Mucosa of stomach (tissue), 1 donor: ENCODE measurements around the gene HMG20A.

Experiments
- H3K27me3 ChIP-seq: one replicate; pipeline ENCODE4 v1.7.0; 2013; ENCODE audit warnings: mild to moderate bottlenecking, low read length; ENCODE audit not compliant: control insufficient read depth, insufficient read depth
- H3K36me3 ChIP-seq: one replicate; pipeline ENCODE4 v1.7.0; 2013; ENCODE audit warnings: low read length; ENCODE audit not compliant: control insufficient read depth, insufficient read depth
- H3K4me1 ChIP-seq: one replicate; pipeline ENCODE4 v1.7.0; 2013; ENCODE audit warnings: mild to moderate bottlenecking, low read length; ENCODE audit not compliant: control insufficient read depth, insufficient read depth
- H3K4me3 ChIP-seq: one replicate; pipeline ENCODE4 v1.7.0; 2013; ENCODE audit warnings: low read length
- H3K9ac ChIP-seq: one replicate; pipeline ENCODE4 v1.7.0; 2013; ENCODE audit warnings: mild to moderate bottlenecking, low read length, moderate library complexity
- H3K9me3 ChIP-seq: one replicate; pipeline ENCODE4 v1.7.0; 2013; ENCODE audit warnings: mild to moderate bottlenecking, low read length, moderate library complexity; ENCODE audit not compliant: control insufficient read depth
- donor health status: Pancreatic carcinoma.

HMG20A gene

DNA sequence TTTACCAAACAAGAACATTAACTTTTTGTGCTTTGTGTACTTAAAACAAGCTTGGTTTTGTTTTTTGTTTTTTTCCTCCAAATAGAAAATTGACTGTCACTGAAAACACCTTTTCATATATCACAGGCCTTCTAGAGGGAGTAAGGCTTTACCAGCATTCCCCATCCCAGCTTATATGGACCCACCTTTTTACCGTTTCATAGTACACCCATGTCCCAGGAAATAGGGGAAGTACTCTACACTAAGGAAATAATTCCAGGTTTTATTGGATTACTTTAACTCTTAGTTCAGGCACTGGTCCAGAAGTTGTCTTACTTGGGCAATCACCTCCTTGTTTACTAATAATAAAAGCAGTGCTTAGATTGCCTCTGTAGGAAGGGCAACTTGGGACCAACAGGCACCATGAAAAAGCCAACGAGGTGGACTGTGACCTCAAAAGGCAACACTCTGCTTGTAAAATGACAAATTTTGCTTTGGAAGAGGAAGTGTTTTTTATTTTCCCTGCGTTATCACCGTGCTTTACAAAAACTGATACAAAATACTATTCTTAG lies 26.2 kb downstream of the HMG20A start:
- peaks cover 4% of the 10 kb centered on the region for H3K4me1 ChIP-seq
- no peak overlapping the region for H3K4me3 ChIP-seq
- H3K27me3 ChIP-seq = no peaks in the 10 kb centered on the region
- no peaks in the 10 kb centered on the region for H3K36me3 ChIP-seq
- no peak overlapping the region for H3K9ac ChIP-seq
- H3K9me3 ChIP-seq = no peaks in the 10 kb centered on the region

- peaks cover 29% of the 10 kb centered on the region for H3K4me1 ChIP-seq
- no peak overlapping the region for H3K4me3 ChIP-seq
- no peaks in the 10 kb centered on the region for H3K36me3 ChIP-seq
Observed at GRCh38 chr15:77454265-77454664, 33.6 kb downstream of the HMG20A start.

DNA sequence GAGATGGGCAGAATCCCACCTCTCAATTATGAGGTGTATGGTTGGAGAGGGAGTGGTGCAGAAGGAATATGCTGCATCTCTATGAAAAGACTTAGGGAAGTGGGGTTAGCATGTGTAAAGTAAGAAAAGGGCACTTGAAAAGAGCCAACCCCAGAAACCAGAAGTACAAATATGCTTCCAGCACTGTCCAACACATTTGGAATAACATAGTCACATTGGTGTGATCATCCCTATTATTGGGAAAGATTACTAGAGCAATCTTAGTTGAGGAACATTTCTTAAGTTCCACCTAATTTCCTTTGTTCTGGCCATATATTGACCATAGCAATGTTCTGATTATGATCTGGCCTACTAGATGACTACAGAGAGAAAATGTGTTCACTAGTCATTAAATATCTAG lies 34.3 kb downstream of the HMG20A start:
- no peaks in the 10 kb centered on the region for H3K9me3 ChIP-seq
- H3K9ac ChIP-seq = no peak overlapping the region
- peaks cover 29% of the 10 kb centered on the region for H3K4me1 ChIP-seq
- H3K27me3 ChIP-seq = no peaks in the 10 kb centered on the region
- no peaks in the 10 kb centered on the region for H3K36me3 ChIP-seq
- no peak overlapping the region for H3K4me3 ChIP-seq

More at GRCh38 chr15:77454265-77454664, 33.6 kb downstream of the HMG20A start:
- Histone ChIP-seq H3K27me3 (no peaks in the 10 kb centered on the region), H3K9me3 (no peaks in the 10 kb centered on the region), H3K9ac (no peak overlapping the region)

- Histone ChIP-seq H3K9ac (no peak overlapping the region), H3K36me3 (no peaks in the 10 kb centered on the region), H3K27me3 (no peaks in the 10 kb centered on the region), H3K4me1 (peaks cover 29% of the 10 kb centered on the region), H3K4me3 (no peak overlapping the region), H3K9me3 (no peaks in the 10 kb centered on the region)
Observed at GRCh38 chr15:77455696-77456321, 35.1 kb downstream of the HMG20A start.

DNA sequence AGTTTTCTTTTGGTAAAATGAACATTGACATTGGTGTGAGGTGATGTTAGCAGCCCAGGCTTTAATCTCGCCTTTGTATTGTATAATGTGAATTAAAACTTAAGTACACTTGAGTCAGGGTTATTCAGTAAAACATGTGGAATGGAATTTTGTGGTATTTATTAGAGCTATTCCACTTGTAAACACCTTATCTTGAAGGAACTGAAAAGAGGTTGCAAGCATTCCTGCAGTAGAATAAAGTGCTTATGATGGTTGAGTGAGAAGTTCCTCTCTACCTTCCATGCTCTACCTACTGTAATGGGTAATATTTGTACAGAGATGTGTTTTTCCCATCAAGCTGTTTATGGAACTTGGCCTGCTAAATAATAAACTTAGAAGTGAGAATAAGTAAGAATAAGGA lies 36.1 kb downstream of the HMG20A start:
- no peaks in the 10 kb centered on the region for H3K27me3 ChIP-seq
- no peaks in the 10 kb centered on the region for H3K36me3 ChIP-seq
- no peaks in the 10 kb centered on the region for H3K9me3 ChIP-seq
- no peak overlapping the region for H3K9ac ChIP-seq
- peaks cover 29% of the 10 kb centered on the region for H3K4me1 ChIP-seq
- no peak overlapping the region for H3K4me3 ChIP-seq

DNA sequence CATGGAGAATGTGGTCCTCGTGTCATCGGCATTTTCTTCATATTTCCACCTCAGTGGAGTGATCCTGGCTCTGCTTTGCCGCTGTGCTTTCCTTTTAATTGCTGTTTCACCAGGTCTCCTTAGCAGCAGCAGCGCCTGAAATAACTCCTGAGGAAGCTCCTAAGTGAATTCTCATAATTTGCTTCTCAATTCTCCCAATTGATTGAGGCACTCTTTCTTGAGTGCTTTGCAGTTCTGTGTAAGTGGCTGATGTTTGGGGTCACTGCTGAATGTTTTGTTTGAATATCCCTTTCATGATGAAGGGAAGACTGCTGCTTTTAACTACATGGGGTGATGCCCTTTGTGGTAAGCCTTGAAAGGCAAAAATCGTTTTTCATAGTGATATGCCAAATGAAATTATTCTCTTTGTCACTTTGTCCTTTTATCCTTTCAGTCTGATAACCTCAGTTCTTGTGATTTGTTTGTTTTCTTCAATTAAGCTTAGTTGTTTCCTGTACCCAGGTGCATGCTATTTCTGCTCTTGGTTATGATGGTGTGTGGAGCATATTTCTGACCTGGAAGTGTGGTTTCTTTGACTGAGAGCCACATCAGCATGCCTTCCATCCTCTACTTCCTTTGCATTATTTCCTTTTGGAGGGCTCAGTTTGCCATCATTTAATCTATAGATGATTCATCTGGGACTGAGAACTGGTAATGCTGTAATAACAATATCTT lies 36.7 kb downstream of the HMG20A start:
- no peaks in the 10 kb centered on the region for H3K9me3 ChIP-seq
- H3K36me3 ChIP-seq = no peaks in the 10 kb centered on the region
- H3K27me3 ChIP-seq = no peaks in the 10 kb centered on the region
- H3K9ac ChIP-seq = no peak overlapping the region
- no peak overlapping the region for H3K4me3 ChIP-seq
- H3K4me1 ChIP-seq = peaks cover 29% of the 10 kb centered on the region

- H3K4me1 ChIP-seq = peaks cover 29% of the 10 kb centered on the region
- no peak overlapping the region for H3K4me3 ChIP-seq
- H3K36me3 ChIP-seq = no peaks in the 10 kb centered on the region
- no peak overlapping the region for H3K9ac ChIP-seq
- no peaks in the 10 kb centered on the region for H3K9me3 ChIP-seq
- H3K27me3 ChIP-seq = no peaks in the 10 kb centered on the region
Observed at GRCh38 chr15:77457905-77458265, 37.2 kb downstream of the HMG20A start.

DNA sequence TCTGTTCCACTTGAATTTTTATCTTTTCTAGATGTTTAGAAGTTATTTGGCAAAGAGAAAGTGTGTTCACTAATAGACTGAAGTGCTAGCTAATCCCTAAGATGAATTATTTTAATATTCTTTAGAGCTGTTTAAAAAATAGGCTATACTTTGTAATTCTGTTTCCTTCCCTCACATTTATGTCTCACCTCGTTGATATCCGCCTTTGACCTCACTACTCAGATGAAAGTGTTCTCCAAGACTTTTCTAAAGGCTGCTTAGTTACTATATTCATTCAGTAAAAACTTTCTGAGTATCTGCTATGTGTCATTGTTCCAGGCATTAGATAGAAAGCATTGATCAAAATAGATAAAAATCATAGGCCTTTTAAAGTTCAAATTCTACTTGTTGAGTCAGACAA lies 38.3 kb downstream of the HMG20A start:
- no peaks in the 10 kb centered on the region for H3K9me3 ChIP-seq
- H3K4me3 ChIP-seq = no peak overlapping the region
- no peaks in the 10 kb centered on the region for H3K27me3 ChIP-seq
- no peak overlapping the region for H3K9ac ChIP-seq
- no peaks in the 10 kb centered on the region for H3K36me3 ChIP-seq
- peaks cover 33% of the 10 kb centered on the region for H3K4me1 ChIP-seq

- peaks cover 28% of the 10 kb centered on the region for H3K4me1 ChIP-seq
- H3K27me3 ChIP-seq = no peaks in the 10 kb centered on the region
- peaks cover under 1% of the 10 kb centered on the region for H3K36me3 ChIP-seq
Observed at GRCh38 chr15:77461486-77461885, 40.8 kb downstream of the HMG20A start.

GRCh38 chr15:77464129-77464865 lies 43.6 kb downstream of the HMG20A start:
- H3K4me3 ChIP-seq = no peak overlapping the region
- H3K9me3 ChIP-seq = no peaks in the 10 kb centered on the region
- H3K4me1 ChIP-seq = peaks cover 9% of the 10 kb centered on the region
- peaks cover 8% of the 10 kb centered on the region for H3K36me3 ChIP-seq
- no peak overlapping the region for H3K9ac ChIP-seq
- H3K27me3 ChIP-seq = no peaks in the 10 kb centered on the region

More at GRCh38 chr15:77461486-77461885, 40.8 kb downstream of the HMG20A start:
- Histone ChIP-seq H3K9ac (no peak overlapping the region), H3K4me3 (no peak overlapping the region), H3K9me3 (no peaks in the 10 kb centered on the region)

GRCh38 chr15:77466521-77466920 lies 45.8 kb downstream of the HMG20A start:
- Histone ChIP-seq H3K9me3 (no peaks in the 10 kb centered on the region), H3K9ac (no peak overlapping the region), H3K36me3 (peaks cover 8% of the 10 kb centered on the region), H3K4me3 (no peak overlapping the region), H3K27me3 (no peaks in the 10 kb centered on the region), H3K4me1 (peaks cover 9% of the 10 kb centered on the region)

DNA sequence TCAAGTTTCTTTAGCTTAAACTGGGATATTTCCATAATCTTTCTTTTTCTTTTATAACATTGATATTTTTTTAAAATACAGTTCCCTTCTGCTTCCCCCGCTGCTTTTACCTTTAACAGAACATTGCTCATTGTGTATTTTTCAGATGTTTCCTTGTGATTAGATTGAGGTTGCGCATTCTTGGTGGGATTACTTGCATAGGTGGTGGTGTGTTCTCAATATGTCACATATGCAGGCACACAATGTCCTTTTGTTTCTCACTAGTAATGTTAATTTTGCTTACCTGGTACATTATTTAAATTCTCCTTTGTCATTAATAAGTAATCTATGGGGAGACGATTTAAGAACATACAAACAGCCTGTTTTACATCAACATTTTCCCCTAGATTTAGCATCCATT lies 48.2 kb downstream of the HMG20A start:
- no peak overlapping the region for H3K9ac ChIP-seq
- no peak overlapping the region for H3K4me3 ChIP-seq
- no peaks in the 10 kb centered on the region for H3K27me3 ChIP-seq
- peaks cover 8% of the 10 kb centered on the region for H3K36me3 ChIP-seq
- peaks cover 6% of the 10 kb centered on the region for H3K4me1 ChIP-seq
- no peaks in the 10 kb centered on the region for H3K9me3 ChIP-seq
